PC-3 (cell line): ENCODE measurements around the gene KCTD12. TPM values are rescaled to one million over a fixed set of nuclear protein-coding genes. Genes with fewer than 3 reads are reported as not detected.

Experiments used
- ATAC-seq: fragments of 200-7000 bp; cut with Tn5 transposase; 2 replicates; pipeline ENCODE4 v1.9.1; 2020; ENCODE audit warnings: mild to moderate bottlenecking, moderate library complexity
- BruUV-seq: library from RNA; stranded (reverse); fragments of 400-500 nt; replicated peaks from 2 replicates; lab custom pipeline; 2021; lab: Mats Ljungman, UMichigan
- CTCF ChIA-PET: fragments of 300-600 bp; sonication (Branson Sonifier 250); formaldehyde crosslinking; loops from one replicate; lab custom pipeline; 2022; ENCODE audit warnings: antibody characterized with exemption; lab: Charles Lee
- POLR2A ChIA-PET: fragments of 300-600 bp; sonication (Branson Sonifier 250); formaldehyde crosslinking; loops from one replicate; lab custom pipeline; 2022; ENCODE audit warnings: antibody characterized with exemption; ENCODE audit not compliant: unreplicated experiment; lab: Charles Lee
- DNase-seq: peaks from one replicate; pipeline ENCODE4 v3.0.0-alpha.2; 2015
- H2AFZ ChIP-seq: fragments of 300-600 bp; sonication (generic); 2 replicates; pipeline ENCODE4 v1.6.0; 2016; ENCODE audit warnings: antibody characterized with exemption, low read length
- H3F3A ChIP-seq: fragments of 300-600 bp; sonication (generic); one replicate; pipeline ENCODE4 v1.6.0; 2017; ENCODE audit warnings: antibody characterized with exemption, low read length, control low read depth, mild to moderate bottlenecking; ENCODE audit not compliant: unreplicated experiment
- H3K27ac ChIP-seq: fragments of 300-600 bp; sonication (generic); 2 replicates; pipeline ENCODE4 v1.5.1; 2016; ENCODE audit warnings: mild to moderate bottlenecking, low read length
- H3K27me3 ChIP-seq: fragments of 300-600 bp; sonication (generic); 2 replicates; pipeline ENCODE4 v1.6.1; 2016; ENCODE audit warnings: low read length, mixed read lengths
- H3K36me3 ChIP-seq: fragments of 300-600 bp; sonication (generic); 2 replicates; pipeline ENCODE4 v1.6.1; 2016; ENCODE audit warnings: low read depth, mixed run types, low read length, mixed read lengths
- H3K4me1 ChIP-seq: fragments of 300-600 bp; sonication (generic); 2 replicates; pipeline ENCODE4 v1.5.1; 2016; ENCODE audit warnings: low read length; ENCODE audit not compliant: insufficient read depth
- H3K4me2 ChIP-seq: fragments of 300-600 bp; sonication (generic); 2 replicates; pipeline ENCODE4 v1.6.0; 2016; ENCODE audit warnings: low read length
- H3K4me3 ChIP-seq: fragments of 300-600 bp; sonication (generic); 2 replicates; pipeline ENCODE4 v1.5.1; 2016; ENCODE audit warnings: mild to moderate bottlenecking, low read length, mixed read lengths
- H3K79me2 ChIP-seq: fragments of 300-600 bp; sonication (generic); 2 replicates; pipeline ENCODE4 v1.6.1; 2017; ENCODE audit warnings: low read length, mixed read lengths
- H3K9ac ChIP-seq: fragments of 300-600 bp; sonication (generic); 2 replicates; pipeline ENCODE4 v1.6.0; 2016; ENCODE audit warnings: mild to moderate bottlenecking, low read length
- H3K9me2 ChIP-seq: fragments of 300-600 bp; sonication (generic); replicated peaks from 2 replicates; pipeline ENCODE4 v1.6.1; 2016; ENCODE audit warnings: mixed run types, low read length, mixed read lengths
- H3K9me3 ChIP-seq: fragments of 300-600 bp; sonication (generic); 2 replicates; pipeline ENCODE4 v1.6.1; 2016; ENCODE audit warnings: low read length, mixed read lengths
- H4K20me1 ChIP-seq: fragments of 300-600 bp; sonication (generic); 2 replicates; pipeline ENCODE4 v1.6.1; 2016; ENCODE audit warnings: low read length, mixed read lengths
- EZH2 ChIP-seq: fragments of 300-600 bp; sonication (generic); IDR thresholded peaks from one replicate; pipeline ENCODE4 v1.6.1; 2017; ENCODE audit warnings: antibody characterized with exemption, mild to moderate bottlenecking, low read length; ENCODE audit not compliant: unreplicated experiment
- EZH2phosphoT487 ChIP-seq: fragments of 300-600 bp; sonication (generic); IDR thresholded peaks from 2 replicates; pipeline ENCODE4 v1.6.1; 2018; ENCODE audit warnings: mild to moderate bottlenecking, antibody characterized with exemption, low read length, borderline replicate concordance
- intact Hi-C: fragments of 100-400 bp; cut with micrococcal nuclease; formaldehyde crosslinking; loops from 2 replicates; pipeline ENCODE4 v1.9.0; 2023
- total RNA-seq: library from RNA; depleted of rRNA; stranded (reverse); fragments of >200 nt; gene quantifications from 2 replicates; pipeline ENCODE4 v1.2.3, GENCODE V29; 2014
- TF ChIP-seq, protein P1 (sequence below): fragments of 300-600 bp; sonication (generic); conservative IDR thresholded peaks from 2 replicates; pipeline ENCODE4 v1.5.1; 2017; ENCODE audit warnings: antibody characterized with exemption, low read depth, mild to moderate bottlenecking, low read length

Gene KCTD12
- total RNA-seq, 1 experiment from 2014 or later, result 7.0 TPM

DNA sequence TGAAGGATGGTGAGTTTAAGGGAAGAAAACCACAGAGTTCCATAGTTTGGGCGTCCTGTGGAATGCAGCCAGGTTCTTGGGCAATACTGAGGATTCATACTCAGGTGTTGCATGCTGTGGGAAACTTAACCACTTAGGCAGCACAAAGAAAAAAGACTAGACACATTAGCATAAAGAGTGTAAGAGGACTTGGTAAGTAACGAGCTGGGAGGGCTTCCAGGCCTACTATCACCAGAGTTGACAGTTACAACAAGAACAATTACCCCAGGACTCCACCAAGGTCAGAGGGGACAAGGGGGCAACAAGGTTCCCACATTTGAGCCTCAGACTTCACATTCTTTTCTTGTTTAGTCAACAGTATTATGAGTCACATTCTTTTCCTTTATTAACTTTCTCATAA lies 33.2 kb downstream of the KCTD12 start:
- ATAC-seq, result peak; percentile 52
- peak overlapping the region; percentile 50 for H3K4me2 ChIP-seq

DNA sequence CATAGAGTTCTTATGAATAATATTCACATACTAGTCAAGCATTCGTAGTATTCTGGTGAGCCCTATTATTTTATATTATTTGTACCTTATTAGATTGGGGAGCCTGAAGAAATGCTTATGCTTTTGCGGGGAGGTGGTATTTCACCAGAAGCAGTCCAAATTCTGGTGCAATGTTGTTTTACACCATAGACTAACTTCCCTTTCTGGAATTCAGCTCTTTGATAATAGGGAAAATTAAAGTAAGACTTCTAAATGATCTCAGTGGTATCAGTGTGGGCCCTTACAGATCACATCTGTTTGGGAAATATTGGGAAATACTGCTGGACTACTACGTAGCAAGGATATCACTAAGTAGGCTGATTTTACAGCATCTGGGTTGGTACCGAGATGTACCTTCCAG lies 34.2 kb downstream of the KCTD12 start:
- no peaks in the 10 kb centered on the region for H4K20me1 ChIP-seq
- H3K9me2 ChIP-seq, result no peaks in the 10 kb centered on the region
- H3K36me3 ChIP-seq, result no peaks in the 10 kb centered on the region
- ATAC-seq (no peak), DNase-seq (no peak)
- H3K4me2 ChIP-seq, result no peak overlapping the region
- ChIA-PET POLR2A (no interaction called here), CTCF (no interaction called here)
- peaks cover 38% of the 10 kb centered on the region for H3K4me1 ChIP-seq
- intact Hi-C loops, result no loop called here
- no peaks in the 10 kb centered on the region for H3K79me2 ChIP-seq
- no peak overlapping the region for H3K9ac ChIP-seq
- H3K27ac ChIP-seq, result no peak overlapping the region
- TF ChIP-seq EZH2phosphoT487 (no peak), EZH2 (no peak)
- TF ChIP-seq, protein P1, sequence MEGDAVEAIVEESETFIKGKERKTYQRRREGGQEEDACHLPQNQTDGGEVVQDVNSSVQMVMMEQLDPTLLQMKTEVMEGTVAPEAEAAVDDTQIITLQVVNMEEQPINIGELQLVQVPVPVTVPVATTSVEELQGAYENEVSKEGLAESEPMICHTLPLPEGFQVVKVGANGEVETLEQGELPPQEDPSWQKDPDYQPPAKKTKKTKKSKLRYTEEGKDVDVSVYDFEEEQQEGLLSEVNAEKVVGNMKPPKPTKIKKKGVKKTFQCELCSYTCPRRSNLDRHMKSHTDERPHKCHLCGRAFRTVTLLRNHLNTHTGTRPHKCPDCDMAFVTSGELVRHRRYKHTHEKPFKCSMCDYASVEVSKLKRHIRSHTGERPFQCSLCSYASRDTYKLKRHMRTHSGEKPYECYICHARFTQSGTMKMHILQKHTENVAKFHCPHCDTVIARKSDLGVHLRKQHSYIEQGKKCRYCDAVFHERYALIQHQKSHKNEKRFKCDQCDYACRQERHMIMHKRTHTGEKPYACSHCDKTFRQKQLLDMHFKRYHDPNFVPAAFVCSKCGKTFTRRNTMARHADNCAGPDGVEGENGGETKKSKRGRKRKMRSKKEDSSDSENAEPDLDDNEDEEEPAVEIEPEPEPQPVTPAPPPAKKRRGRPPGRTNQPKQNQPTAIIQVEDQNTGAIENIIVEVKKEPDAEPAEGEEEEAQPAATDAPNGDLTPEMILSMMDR, result no peak
- H3F3A ChIP-seq, result no peaks in the 10 kb centered on the region
- no peak overlapping the region for H3K4me3 ChIP-seq
- H3K27me3 ChIP-seq, result no peaks in the 10 kb centered on the region
- no peaks in the 10 kb centered on the region for H3K9me3 ChIP-seq
- H2AFZ ChIP-seq, result no peak overlapping the region
- BruUV-seq, result no TSS peak

More for the DNA sequence above, 33.2 kb downstream of the KCTD12 start:
- BruUV-seq, result no TSS peak
- no peaks in the 10 kb centered on the region for H3K79me2 ChIP-seq
- TF ChIP-seq EZH2, result no peak
- TF ChIP-seq EZH2phosphoT487, result no peak
- TF ChIP-seq, protein P1, result no peak
- peaks cover 38% of the 10 kb centered on the region for H3K4me1 ChIP-seq
- no peaks in the 10 kb centered on the region for H3F3A ChIP-seq
- no peak overlapping the region for H3K4me3 ChIP-seq
- H3K9me2 ChIP-seq, result no peaks in the 10 kb centered on the region
- H3K36me3 ChIP-seq, result no peaks in the 10 kb centered on the region
- H2AFZ ChIP-seq, result no peak overlapping the region
- no peaks in the 10 kb centered on the region for H3K9me3 ChIP-seq
- H3K27me3 ChIP-seq, result no peaks in the 10 kb centered on the region
- peak overlapping the region; percentile 55; the same call in 1 of the 2 replicates for H3K9ac ChIP-seq
- ChIA-PET CTCF (no interaction called here), POLR2A (no interaction called here)
- H4K20me1 ChIP-seq, result no peaks in the 10 kb centered on the region
- intact Hi-C loops, result no loop called here
- H3K27ac ChIP-seq, result peak overlapping the region; percentile 83
- peak; percentile 82 for DNase-seq

DNA sequence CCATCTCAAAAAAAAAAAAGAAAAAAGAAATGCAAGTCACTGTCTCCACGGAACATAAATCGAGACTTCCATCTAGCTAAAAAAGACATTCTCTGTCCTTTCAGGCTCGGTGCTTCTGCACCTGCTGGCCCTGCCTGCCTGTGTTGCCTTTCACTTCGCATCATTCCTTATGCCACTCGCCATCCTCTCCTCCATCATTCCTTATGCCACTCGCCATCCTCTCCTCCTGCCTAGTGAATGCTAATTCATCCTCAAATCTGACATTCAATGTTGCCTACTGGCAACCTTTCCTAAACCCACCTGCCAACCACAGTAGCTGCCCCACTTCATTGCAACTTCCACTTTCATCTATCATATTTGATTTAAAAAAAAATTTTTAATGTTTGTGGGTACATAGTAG lies 36.7 kb downstream of the KCTD12 start:
- intact Hi-C loops, result no loop called here
- BruUV-seq, result no TSS peak

More for the DNA sequence above, 36.7 kb downstream of the KCTD12 start:
- DNase-seq (no peak), ATAC-seq (no peak)
- Histone ChIP-seq H3K9me2 (no peaks in the 10 kb centered on the region), H3K4me1 (peaks cover 24% of the 10 kb centered on the region), H3K9ac (no peak overlapping the region), H3K4me3 (no peak overlapping the region), H3K9me3 (no peaks in the 10 kb centered on the region), H3K27me3 (no peaks in the 10 kb centered on the region), H2AFZ (no peak overlapping the region), H3K79me2 (no peaks in the 10 kb centered on the region), H3K4me2 (no peak overlapping the region), H3F3A (no peaks in the 10 kb centered on the region), H3K27ac (no peak overlapping the region), H4K20me1 (no peaks in the 10 kb centered on the region), H3K36me3 (no peaks in the 10 kb centered on the region)
- TF ChIP-seq EZH2 (no peak), EZH2phosphoT487 (no peak)
- ChIA-PET POLR2A (no interaction called here), CTCF (no interaction called here)
